Naive thymus-derived CD4-positive, alpha-beta T cell (primary cell): Measurements from ENCODE around the gene MAP1LC3B2. TPM values are rescaled to one million over a fixed set of nuclear protein-coding genes. Genes with fewer than 3 reads are reported as not detected.
A peak's percentile ranks its signal among the peaks of the same experiment; 100 is the strongest.

Experiments used
- ATAC-seq: fragments of 150-1000 bp; cut with Tn5 transposase; 2 replicates; pipeline ENCODE4 v1.10.0; 2021; ENCODE audit warnings: mild to moderate bottlenecking, moderate library complexity
- CTCF ChIA-PET: fragments of 350-600 bp; sonication (Branson Sonifier 250); formaldehyde crosslinking; loops from one replicate; lab custom pipeline; 2021; ENCODE audit warnings: antibody characterized with exemption; lab: Charles Lee
- POLR2A ChIA-PET: fragments of 350-600 bp; sonication (Branson Sonifier 250); formaldehyde crosslinking; loops from one replicate; lab custom pipeline; 2021; ENCODE audit warnings: antibody characterized with exemption, inconsistent platforms; lab: Charles Lee
- DNase-seq, 9 donors: peaks; one replicate each; pipeline versions ENCODE4 v3.0.0 to v3.0.0-alpha.2; 2020 to 2022; ENCODE audit warnings: mixed read lengths in 1 of 9
- H3K27ac ChIP-seq: one replicate; pipeline ENCODE4 v1.7.0; 2013; ENCODE audit warnings: mild to moderate bottlenecking, low read depth, low read length, moderate library complexity
- H3K27me3 ChIP-seq, 2 donors: one replicate each; pipeline ENCODE4 v1.7.0; 2013; ENCODE audit warnings: low read length in 2 of 2, mild to moderate bottlenecking in 2 of 2, moderate library complexity in 2 of 2; ENCODE audit not compliant: control insufficient read depth in 2 of 2, insufficient read depth in 2 of 2
- H3K36me3 ChIP-seq, 3 experiments: 1 replicate in 2 of 3; 2 replicates in 1 of 3; pipeline ENCODE4 v1.7.0; 2013; ENCODE audit warnings: low read length in 3 of 3, mild to moderate bottlenecking in 3 of 3, moderate library complexity in 1 of 3; ENCODE audit not compliant: insufficient read depth in 3 of 3, control insufficient read depth in 2 of 3
- H3K4me1 ChIP-seq, 2 donors: one replicate each; pipeline ENCODE4 v1.7.0; 2013; ENCODE audit warnings: low read length in 2 of 2, mild to moderate bottlenecking in 2 of 2, moderate library complexity in 1 of 2; ENCODE audit not compliant: control insufficient read depth in 2 of 2, insufficient read depth in 2 of 2
- H3K4me3 ChIP-seq: 2 replicates; pipeline ENCODE4 v1.7.0; 2013; ENCODE audit warnings: mild to moderate bottlenecking, low read length
- H3K9me3 ChIP-seq, 3 experiments: 1 replicate in 2 of 3; 2 replicates in 1 of 3; pipeline ENCODE4 v1.7.0; 2013; ENCODE audit warnings: low read length in 3 of 3; ENCODE audit not compliant: control insufficient read depth in 2 of 3
- H3K27ac Mint-ChIP-seq, 9 donors: one replicate each; pipeline ENCODE4 v1.8.0; 2020 to 2022; ENCODE audit warnings: mixed read lengths in 9 of 9, mild to moderate bottlenecking in 8 of 9, moderate library complexity in 5 of 9, inconsistent platforms in 2 of 9
- H3K27me3 Mint-ChIP-seq, 5 donors: one replicate each; pipeline ENCODE4 v1.8.0; 2021 to 2022; ENCODE audit warnings: mixed read lengths in 5 of 5, mild to moderate bottlenecking in 1 of 5
- H3K36me3 Mint-ChIP-seq, 5 donors: one replicate each; pipeline ENCODE4 v1.8.0; 2020 to 2022; ENCODE audit warnings: mixed read lengths in 5 of 5, mild to moderate bottlenecking in 3 of 5, inconsistent platforms in 1 of 5
- H3K4me1 Mint-ChIP-seq, 7 donors: one replicate each; pipeline ENCODE4 v1.8.0; 2020 to 2022; ENCODE audit warnings: mixed read lengths in 7 of 7, mild to moderate bottlenecking in 3 of 7, inconsistent platforms in 1 of 7
- H3K4me3 Mint-ChIP-seq, 10 donors: one replicate each; pipeline ENCODE4 v1.8.0; 2020 to 2022; ENCODE audit warnings: mild to moderate bottlenecking in 10 of 10, mixed read lengths in 10 of 10, moderate library complexity in 6 of 10, inconsistent platforms in 2 of 10
- H3K9me3 Mint-ChIP-seq, 11 donors: one replicate each; pipeline ENCODE4 v1.8.0; 2020 to 2022; ENCODE audit warnings: mixed read lengths in 11 of 11, mild to moderate bottlenecking in 4 of 11, inconsistent platforms in 1 of 11, moderate library complexity in 1 of 11
- intact Hi-C, 2 donors: fragments of 100-400 bp; cut with micrococcal nuclease; formaldehyde crosslinking; loops; one replicate each; pipeline ENCODE4 v1.15.1; 2023
- polyA plus RNA-seq, 2 donors: library from polyadenylated mRNA; unstranded; fragments of 300-500 nt; fragmentation: Illumina TruSeq; gene quantifications; one replicate each; pipeline ENCODE4 v1.2.3, GENCODE V29; 2021
- total RNA-seq, 6 experiments: library from RNA in 5 of 6; stranded (reverse) in 5 of 6; gene quantifications; 1 replicate in 5 of 6; 2 replicates in 1 of 6; pipeline ENCODE4 v1.2.3 and lab custom pipeline; 2021 to 2026

The MAP1LC3B2 gene
- total and polyA plus RNA-seq, 7 experiments from 2014 or later, result 0.48 to 6.6 (median 1.7) TPM

GRCh38 chr12:116582610-116583009 is 23.4 kb downstream of the MAP1LC3B2 start:
- ATAC-seq, result no peak
- no peak overlapping the region for H3K27ac Mint-ChIP-seq
- H3K9me3 Mint-ChIP-seq, result peaks cover 0 to 22% (median 7%) of the 10 kb centered on the region in 11 donors
- Histone ChIP-seq H3K36me3 (no peaks in the 10 kb centered on the region), H3K27ac (no peak overlapping the region), H3K4me3 (no peak overlapping the region), H3K9me3 (peaks cover 0 to 9% (median 3%) of the 10 kb centered on the region in 3 experiments), H3K4me1 (no peaks in the 10 kb centered on the region), H3K27me3 (no peaks in the 10 kb centered on the region)
- intact Hi-C loops, result no loop called here
- H3K4me3 Mint-ChIP-seq, result no peak overlapping the region
- ChIA-PET POLR2A (interaction anchor here (0.7 kb wide), 1 partner anchor 21 kb away, joined by 3 read pairs; no protein-coding TSS in a partner anchor), CTCF (interaction anchor here (0.7 kb wide), 1 partner anchor 15 kb away, joined by 3 read pairs; no protein-coding TSS in a partner anchor)
- peaks cover 0 to 8% (median 4%) of the 10 kb centered on the region in 5 donors for H3K36me3 Mint-ChIP-seq
- no peak for DNase-seq
- H3K27me3 Mint-ChIP-seq, result peaks cover 0 to 17% (median 0%) of the 10 kb centered on the region in 5 donors
- peaks cover 0 to 9% (median 2%) of the 10 kb centered on the region in 7 donors for H3K4me1 Mint-ChIP-seq

GRCh38 chr12:116583129-116583694 is 24.0 kb downstream of the MAP1LC3B2 start:
- Histone ChIP-seq H3K9me3 (peaks cover 0 to 9% (median 3%) of the 10 kb centered on the region in 3 experiments), H3K4me3 (no peak overlapping the region), H3K36me3 (no peaks in the 10 kb centered on the region), H3K27ac (no peak overlapping the region), H3K27me3 (no peaks in the 10 kb centered on the region), H3K4me1 (no peaks in the 10 kb centered on the region)
- peaks cover 0 to 14% (median 0%) of the 10 kb centered on the region in 5 donors for H3K27me3 Mint-ChIP-seq
- no peak for ATAC-seq
- H3K4me3 Mint-ChIP-seq, result no peak overlapping the region
- no peak overlapping the region for H3K27ac Mint-ChIP-seq
- POLR2A ChIA-PET, result interaction anchor here (0.7 kb wide), 1 partner anchor 22 kb away, joined by 3 read pairs; no protein-coding TSS in a partner anchor
- CTCF ChIA-PET, result interaction anchor here (0.7 kb wide), 1 partner anchor 14 kb away, joined by 3 read pairs; no protein-coding TSS in a partner anchor
- peaks cover 0 to 22% (median 7%) of the 10 kb centered on the region in 11 donors for H3K9me3 Mint-ChIP-seq
- H3K4me1 Mint-ChIP-seq, result peaks cover 0 to 9% (median 2%) of the 10 kb centered on the region in 7 donors
- H3K36me3 Mint-ChIP-seq, result peaks cover 0 to 8% (median 4%) of the 10 kb centered on the region in 5 donors
- DNase-seq, result no peak
- intact Hi-C loops, result no loop called here

- no peak overlapping the region for H3K27ac ChIP-seq
- ChIA-PET CTCF (interaction anchor here (0.6 kb wide), 1 partner anchor 251 kb away, joined by 3 read pairs; no protein-coding TSS in a partner anchor), POLR2A (no interaction called here)
- H3K36me3 ChIP-seq, result no peaks in the 10 kb centered on the region
- intact Hi-C loops, result no loop called here
- H3K9me3 Mint-ChIP-seq, result peaks cover 0 to 17% (median 7%) of the 10 kb centered on the region in 11 donors
- H3K4me1 ChIP-seq, result peaks cover 0 to 4% of the 10 kb centered on the region in 2 donors
- peaks cover 0 to 16% (median 0%) of the 10 kb centered on the region in 5 donors for H3K27me3 Mint-ChIP-seq
- peaks cover 5 to 12% (median 8%) of the 10 kb centered on the region in 7 donors for H3K4me1 Mint-ChIP-seq
- no peak for DNase-seq
- peaks cover 0 to 9% (median 3%) of the 10 kb centered on the region in 3 experiments for H3K9me3 ChIP-seq
- no peak overlapping the region for H3K4me3 ChIP-seq
- no peaks in the 10 kb centered on the region for H3K27me3 ChIP-seq
- H3K27ac Mint-ChIP-seq, result no peak overlapping the region
- no peak overlapping the region for H3K4me3 Mint-ChIP-seq
- ATAC-seq, result no peak
- H3K36me3 Mint-ChIP-seq, result peaks cover 0 to 8% (median 4%) of the 10 kb centered on the region in 5 donors
These were observed 28.1 kb downstream of the MAP1LC3B2 start for GRCh38 chr12:116587270-116587669.

- DNase-seq (no peak), ATAC-seq (no peak)
- peaks cover 0 to 8% (median 3%) of the 10 kb centered on the region in 5 donors for H3K36me3 Mint-ChIP-seq
- H3K4me3 Mint-ChIP-seq, result no peak overlapping the region
- peaks cover 0 to 16% (median 0%) of the 10 kb centered on the region in 5 donors for H3K27me3 Mint-ChIP-seq
- Histone ChIP-seq H3K36me3 (no peaks in the 10 kb centered on the region), H3K9me3 (peaks cover 0 to 9% (median 3%) of the 10 kb centered on the region in 3 experiments), H3K27me3 (no peaks in the 10 kb centered on the region), H3K4me1 (peaks cover 0 to 9% of the 10 kb centered on the region in 2 donors), H3K4me3 (no peak overlapping the region), H3K27ac (no peak overlapping the region)
- peaks cover 12 to 18% (median 15%) of the 10 kb centered on the region in 7 donors for H3K4me1 Mint-ChIP-seq
- peak overlapping the region in 2 of 9 donors; percentile 36 to 42 for H3K27ac Mint-ChIP-seq
- ChIA-PET CTCF (interaction anchor here (0.8 kb wide), 1 partner anchor 11 kb away, joined by 4 read pairs; no protein-coding TSS in a partner anchor), POLR2A (interaction anchor here (0.5 kb wide), 1 partner anchor 84 kb away, joined by 7 read pairs; no protein-coding TSS in a partner anchor)
- peaks cover 0 to 17% (median 6%) of the 10 kb centered on the region in 11 donors for H3K9me3 Mint-ChIP-seq
- intact Hi-C loops, result no loop called here
These were observed 29.3 kb downstream of the MAP1LC3B2 start for GRCh38 chr12:116588390-116589028.

GRCh38 chr12:116589581-116589980 is 30.4 kb downstream of the MAP1LC3B2 start:
- no peaks in the 10 kb centered on the region for H3K36me3 ChIP-seq
- Mint-ChIP-seq H3K4me3 (no peak overlapping the region), H3K27me3 (peaks cover 0 to 14% (median 0%) of the 10 kb centered on the region in 5 donors), H3K27ac (no peak overlapping the region), H3K9me3 (peaks cover 0 to 14% (median 5%) of the 10 kb centered on the region in 11 donors), H3K4me1 (peaks cover 18 to 26% (median 23%) of the 10 kb centered on the region in 7 donors), H3K36me3 (peaks cover 0 to 5% (median 2%) of the 10 kb centered on the region in 5 donors)
- no peak overlapping the region for H3K27ac ChIP-seq
- peaks cover 7 to 18% of the 10 kb centered on the region in 2 donors for H3K4me1 ChIP-seq
- ChIA-PET POLR2A (no interaction called here), CTCF (interaction anchor here (0.7 kb wide), 1 partner anchor 30 kb away, joined by 3 read pairs; the partner anchor contains the start of gene MAP1LC3B2)
- H3K27me3 ChIP-seq, result no peaks in the 10 kb centered on the region
- no peak overlapping the region for H3K4me3 ChIP-seq
- intact Hi-C loops, result no loop called here
- DNase-seq, result no peak
- H3K9me3 ChIP-seq, result peaks cover 0 to 9% (median 3%) of the 10 kb centered on the region in 3 experiments
- no peak for ATAC-seq

- no peak for DNase-seq
- H3K9me3 Mint-ChIP-seq, result peaks cover 0 to 10% (median 0%) of the 10 kb centered on the region in 11 donors
- H3K9me3 ChIP-seq, result no peaks in the 10 kb centered on the region
These were observed 31.4 kb downstream of the MAP1LC3B2 start for GRCh38 chr12:116590561-116590960.

More at GRCh38 chr12:116590561-116590960, 31.4 kb downstream of the MAP1LC3B2 start:
- H3K36me3 Mint-ChIP-seq, result peaks cover 0 to 7% (median 0%) of the 10 kb centered on the region in 5 donors
- ChIA-PET CTCF (interaction anchor here (0.7 to 0.8 kb wide), 2 partner anchors 31 to 109 kb away, joined by 3 to 4 read pairs; partner anchors contain the start of gene MAP1LC3B2), POLR2A (interaction anchor here (1.0 kb wide), 1 partner anchor 31 kb away, joined by 3 read pairs; no protein-coding TSS in a partner anchor)
- ATAC-seq, result no peak
- H3K27ac ChIP-seq, result no peak overlapping the region
- peaks cover 9 to 28% of the 10 kb centered on the region in 2 donors for H3K4me1 ChIP-seq
- intact Hi-C loops, result loop anchor here in 1 of 2 donors (10.0 kb wide), 1 partner anchor 56 kb away; no protein-coding TSS in a partner anchor
- peaks cover 0 to 15% (median 0%) of the 10 kb centered on the region in 5 donors for H3K27me3 Mint-ChIP-seq
- no peak overlapping the region for H3K4me3 Mint-ChIP-seq
- H3K4me1 Mint-ChIP-seq, result peaks cover 27 to 36% (median 32%) of the 10 kb centered on the region in 7 donors
- no peak overlapping the region for H3K4me3 ChIP-seq
- no peaks in the 10 kb centered on the region for H3K36me3 ChIP-seq
- no peaks in the 10 kb centered on the region for H3K27me3 ChIP-seq
- peak overlapping the region in 1 of 9 donors; percentile 3 for H3K27ac Mint-ChIP-seq
